Neural cell (in vitro differentiated cells): Measurements from ENCODE around the gene DENND10. TPM values are rescaled to one million over a fixed set of nuclear protein-coding genes. Genes with fewer than 3 reads are reported as not detected.
"Not testable (repeated sequence)": the region's sequence is repeated elsewhere in the genome, so short reads cannot be mapped to it uniquely, and the experiment has no call there.

Experiments
- H2AFZ ChIP-seq: fragments of 200-600, 300-800 bp; sonication (generic), shearing (Covaris generic); 2 replicates; pipeline ENCODE4 v1.6.0; 2014; ENCODE audit warnings: low read depth, mild to moderate bottlenecking, antibody characterized with exemption, low read length, moderate library complexity
- H3F3A ChIP-seq: fragments of 200-600 bp; shearing (Covaris generic); 2 replicates; pipeline ENCODE4 v1.6.1; 2016; ENCODE audit warnings: mild to moderate bottlenecking, moderate library complexity, mixed read lengths, antibody characterized with exemption, low read length; ENCODE audit not compliant: insufficient read depth, poor library complexity, severe bottlenecking
- H3K27ac ChIP-seq: fragments of 200-600, 300-800 bp; sonication (generic), shearing (Covaris generic); 2 replicates; pipeline ENCODE4 v1.5.1; 2014; ENCODE audit warnings: mild to moderate bottlenecking, low read length, moderate library complexity
- H3K27me3 ChIP-seq: fragments of 300-800, 200-600 bp; sonication (generic), shearing (Covaris generic); 2 replicates; pipeline ENCODE4 v1.6.0; 2014; ENCODE audit warnings: mild to moderate bottlenecking, low read depth, low read length, moderate library complexity; ENCODE audit not compliant: insufficient read depth
- H3K36me3 ChIP-seq: fragments of 300-800, 200-600 bp; sonication (generic), shearing (Covaris generic); 2 replicates; pipeline ENCODE4 v1.5.1; 2014; ENCODE audit warnings: mild to moderate bottlenecking, antibody characterized with exemption, low read length, moderate library complexity; ENCODE audit not compliant: insufficient read depth
- H3K4me2 ChIP-seq: fragments of 300-800, 200-600 bp; sonication (generic), shearing (Covaris generic); 2 replicates; pipeline ENCODE4 v1.6.0; 2014; ENCODE audit warnings: mild to moderate bottlenecking, low read length
- H3K4me3 ChIP-seq: fragments of 300-800, 200-600 bp; sonication (generic), shearing (Covaris generic); 2 replicates; pipeline ENCODE4 v1.5.1; 2014; ENCODE audit warnings: mild to moderate bottlenecking, low read length, moderate library complexity
- H3K79me2 ChIP-seq: fragments of 200-600 bp; shearing (Covaris generic); replicated peaks from 2 replicates; pipeline ENCODE4 v1.6.0; 2014; ENCODE audit warnings: mild to moderate bottlenecking, low read length, moderate library complexity; ENCODE audit not compliant: insufficient read depth
- H3K9ac ChIP-seq: fragments of 300-800, 200-600 bp; sonication (generic), shearing (Covaris generic); 2 replicates; pipeline ENCODE4 v1.6.1; 2016; ENCODE audit warnings: mild to moderate bottlenecking, low read length, mixed read lengths
- H3K9me2 ChIP-seq: fragments of 200-600 bp; shearing (Covaris generic); 2 replicates; pipeline ENCODE4 v1.6.1; 2016; ENCODE audit warnings: mild to moderate bottlenecking, low read length, mixed read lengths; ENCODE audit not compliant: insufficient read depth
- H3K9me3 ChIP-seq: fragments of 200-600, 300-800 bp; sonication (generic), shearing (Covaris generic); 2 replicates; pipeline ENCODE4 v1.6.1; 2016; ENCODE audit warnings: mild to moderate bottlenecking, mixed run types, low read length, moderate library complexity, mixed read lengths
- H4K20me1 ChIP-seq: fragments of 200-600 bp; shearing (Covaris generic); 2 replicates; pipeline ENCODE4 v1.6.1; 2016; ENCODE audit warnings: mild to moderate bottlenecking, mixed run types; ENCODE audit not compliant: insufficient read depth
- CTCF ChIP-seq: fragments of 450-650 bp; IDR thresholded peaks from 2 replicates; pipeline ENCODE4 v1.5.1; 2014; ENCODE audit warnings: antibody characterized with exemption, mild to moderate bottlenecking, moderate library complexity; ENCODE audit not compliant: poor library complexity, severe bottlenecking
- EP300 ChIP-seq: fragments of 450-650 bp; conservative IDR thresholded peaks from 2 replicates; pipeline ENCODE4 v1.6.1; 2014; ENCODE audit warnings: antibody characterized with exemption, mild to moderate bottlenecking, moderate library complexity; ENCODE audit not compliant: poor library complexity, severe bottlenecking
- EZH2 ChIP-seq: fragments of 200-600, 300-800 bp; shearing (Covaris generic), sonication (generic); IDR thresholded peaks from 2 replicates; pipeline ENCODE4 v1.6.1; 2014; ENCODE audit warnings: antibody characterized with exemption, low read length, borderline replicate concordance, mild to moderate bottlenecking; ENCODE audit not compliant: insufficient read depth, poor library complexity, severe bottlenecking
- MXI1 ChIP-seq: fragments of 450-650 bp; conservative IDR thresholded peaks from 2 replicates; pipeline ENCODE4 v1.6.1; 2014; ENCODE audit warnings: antibody characterized with exemption, mild to moderate bottlenecking; ENCODE audit not compliant: poor library complexity, severe bottlenecking
- POLR2AphosphoS5 ChIP-seq: IDR thresholded peaks from 2 replicates; pipeline ENCODE4 v1.6.1; 2012
- RAD21 ChIP-seq: fragments of 450-650 bp; conservative IDR thresholded peaks from 2 replicates; pipeline ENCODE4 v1.6.1; 2014; ENCODE audit warnings: antibody characterized with exemption, mild to moderate bottlenecking, moderate library complexity
- REST ChIP-seq: IDR thresholded peaks from 2 replicates; pipeline ENCODE4 v1.6.1; 2012; ENCODE audit warnings: borderline replicate concordance
- SMC3 ChIP-seq: fragments of 450-650 bp; conservative IDR thresholded peaks from 2 replicates; pipeline ENCODE4 v1.6.1; 2014; ENCODE audit warnings: antibody characterized with exemption, mild to moderate bottlenecking, moderate library complexity; ENCODE audit not compliant: poor library complexity
- TAF1 ChIP-seq: IDR thresholded peaks from 2 replicates; pipeline ENCODE4 v1.6.1; 2012; ENCODE audit warnings: low read depth
- polyA plus RNA-seq: library from polyadenylated mRNA; depleted of rRNA; stranded (reverse); fragments of >200 nt; gene quantifications from 2 replicates; pipeline ENCODE4 v1.2.3, GENCODE V29; 2014

The DENND10 gene
- polyA plus RNA-seq, 1 donor from 2014 or later: 81.6 TPM

GRCh38 chr10:119105155-119105554 lies 1.2 kb downstream of the DENND10 start:
- no peaks in the 10 kb centered on the region for H3K27me3 ChIP-seq
- peak overlapping the region; percentile 82 for H3K4me3 ChIP-seq
- peaks cover 16% of the 10 kb centered on the region for H3K79me2 ChIP-seq
- H3K9ac ChIP-seq: peak overlapping the region; percentile 76
- no peaks in the 10 kb centered on the region for H3K36me3 ChIP-seq
- no peak overlapping the region for H3K27ac ChIP-seq
- H4K20me1 ChIP-seq: no peaks in the 10 kb centered on the region
- no peaks in the 10 kb centered on the region for H3K9me2 ChIP-seq
- no peaks in the 10 kb centered on the region for H3F3A ChIP-seq
- H2AFZ ChIP-seq: no peak overlapping the region
- TF ChIP-seq REST (no peak), CTCF (no peak), MXI1 (no peak), RAD21 (no peak), TAF1 (no peak), SMC3 (no peak), POLR2AphosphoS5 (no peak), EZH2 (no peak), EP300 (no peak)
- H3K4me2 ChIP-seq: peak overlapping the region; percentile 73
- no peaks in the 10 kb centered on the region for H3K9me3 ChIP-seq

DNA sequence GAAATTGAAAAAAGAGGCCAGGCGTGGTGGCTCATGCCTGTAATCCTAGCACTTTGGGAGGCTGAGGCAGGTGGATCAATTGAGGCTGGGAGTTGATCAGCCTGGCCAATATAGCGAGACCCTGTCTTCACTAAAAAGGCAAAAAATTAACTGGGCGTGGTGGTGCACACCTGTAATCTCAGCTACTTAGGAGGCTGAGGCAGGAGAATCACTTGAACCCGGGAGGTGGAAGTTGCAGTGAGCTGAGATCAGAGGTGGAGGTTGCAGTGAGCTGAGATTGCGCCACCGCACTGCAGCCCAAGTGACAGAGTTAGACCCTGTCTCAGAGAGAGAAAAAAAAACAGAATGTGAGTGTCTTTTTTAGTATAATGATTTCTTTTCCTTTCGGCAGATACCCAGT lies 2.0 kb downstream of the DENND10 start:
- not testable (repeated sequence) for H3K4me2 ChIP-seq, H2AFZ ChIP-seq, H3K4me3 ChIP-seq, H3K36me3 ChIP-seq, H3K27ac ChIP-seq, H3K27me3 ChIP-seq, H3K9me2 ChIP-seq, H3F3A ChIP-seq, H3K9me3 ChIP-seq, H3K9ac ChIP-seq, H4K20me1 ChIP-seq
- H3K79me2 ChIP-seq: peaks cover 16% of the 10 kb centered on the region

DNA sequence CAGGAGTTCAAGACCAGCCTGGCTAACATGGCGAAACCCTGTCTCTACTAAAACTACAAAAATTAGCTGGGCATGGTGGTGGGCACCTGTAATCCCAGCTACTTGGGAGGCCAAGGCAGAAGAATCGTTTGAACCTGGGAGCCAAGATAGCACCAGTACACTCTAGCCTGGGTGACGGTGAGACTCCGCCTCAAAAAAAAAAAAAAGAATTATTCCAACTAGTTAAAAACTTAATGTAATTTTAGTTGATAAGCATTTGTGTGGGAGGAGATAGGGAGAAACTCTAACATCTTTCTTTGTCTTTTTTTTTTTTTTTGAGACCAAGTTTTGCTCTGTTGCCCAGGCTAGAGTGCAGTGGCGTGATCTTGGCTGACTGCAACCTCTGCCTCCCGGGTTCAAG lies 3.2 kb downstream of the DENND10 start:
- not testable (repeated sequence) for H3K27ac ChIP-seq, H2AFZ ChIP-seq, H3K9me3 ChIP-seq, H3K27me3 ChIP-seq, H3K36me3 ChIP-seq, H3K9ac ChIP-seq, H4K20me1 ChIP-seq, H3K4me3 ChIP-seq, H3F3A ChIP-seq, H3K9me2 ChIP-seq, H3K4me2 ChIP-seq
- H3K79me2 ChIP-seq: peaks cover 16% of the 10 kb centered on the region

- H3K4me3 ChIP-seq, H3K9ac ChIP-seq, H3K36me3 ChIP-seq, H3F3A ChIP-seq, H3K27ac ChIP-seq, H3K27me3 ChIP-seq, H3K9me3 ChIP-seq, H2AFZ ChIP-seq, H4K20me1 ChIP-seq, H3K4me2 ChIP-seq, H3K9me2 ChIP-seq: not testable (repeated sequence)
- H3K79me2 ChIP-seq: peaks cover 16% of the 10 kb centered on the region
Measured at GRCh38 chr10:119107771-119108170, 3.9 kb downstream of the DENND10 start.
